H9 (cell line): ENCODE data around the gene MBOAT2. TPM values are rescaled to one million over a fixed set of nuclear protein-coding genes. Genes with fewer than 3 reads are reported as not detected.

Source experiments
- DNase-seq: peaks from one replicate; pipeline ENCODE4 v3.0.0-alpha.2; 2017
- H2AFZ ChIP-seq: one replicate; pipeline ENCODE4 v1.6.1; 2013; ENCODE audit warnings: mild to moderate bottlenecking, low read length, control low read depth, moderate library complexity
- H2AK5ac ChIP-seq: 2 replicates; pipeline ENCODE4 v1.6.1; 2013; ENCODE audit warnings: low read length, control low read depth, mixed read lengths; ENCODE audit not compliant: insufficient read length
- H2BK120ac ChIP-seq: one replicate; pipeline ENCODE4 v1.6.1; 2013; ENCODE audit warnings: low read depth, mild to moderate bottlenecking, low read length, control low read depth, inconsistent platforms; ENCODE audit not compliant: poor library complexity, severe bottlenecking
- H2BK12ac ChIP-seq: 2 replicates; pipeline ENCODE4 v1.6.1; 2013; ENCODE audit warnings: low read length, control low read depth, mixed read lengths, low read depth; ENCODE audit not compliant: insufficient read length
- H2BK15ac ChIP-seq: 2 replicates; pipeline ENCODE4 v1.6.1; 2013; ENCODE audit warnings: low read depth, low read length, control low read depth
- H2BK20ac ChIP-seq: one replicate; pipeline ENCODE4 v1.6.1; 2013; ENCODE audit warnings: low read depth, mild to moderate bottlenecking, low read length, control low read depth, inconsistent platforms; ENCODE audit not compliant: poor library complexity, severe bottlenecking
- H2BK5ac ChIP-seq: 2 replicates; pipeline ENCODE4 v1.6.1; 2013; ENCODE audit warnings: low read length, control low read depth, mixed read lengths; ENCODE audit not compliant: insufficient read length
- H3K14ac ChIP-seq: 2 replicates; pipeline ENCODE4 v1.6.1; 2013; ENCODE audit warnings: low read length, control low read depth; ENCODE audit not compliant: insufficient read depth
- H3K18ac ChIP-seq: 2 replicates; pipeline ENCODE4 v1.6.1; 2013; ENCODE audit warnings: low read depth, mild to moderate bottlenecking, mixed read lengths, low read length, control low read depth; ENCODE audit not compliant: insufficient read length
- H3K23ac ChIP-seq: 2 replicates; pipeline ENCODE4 v1.6.1; 2013; ENCODE audit warnings: low read length, control low read depth, mixed read lengths, low read depth; ENCODE audit not compliant: insufficient read length
- H3K23me2 ChIP-seq: 2 replicates; pipeline ENCODE4 v1.6.1; 2013; ENCODE audit warnings: low read depth, mild to moderate bottlenecking, mixed read lengths, low read length, control low read depth; ENCODE audit not compliant: insufficient read length, poor library complexity, severe bottlenecking
- H3K27ac ChIP-seq: 2 replicates; pipeline ENCODE4 v1.5.1; 2013; ENCODE audit warnings: low read length, control low read depth, mixed read lengths, low read depth; ENCODE audit not compliant: insufficient read length
- H3K27me3 ChIP-seq: 2 replicates; pipeline ENCODE4 v1.6.1; 2013; ENCODE audit warnings: low read length, control low read depth, inconsistent platforms; ENCODE audit not compliant: insufficient read depth
- H3K4ac ChIP-seq: 2 replicates; pipeline ENCODE4 v1.6.1; 2013; ENCODE audit warnings: low read depth, mild to moderate bottlenecking, control low read depth, inconsistent platforms, low read length, moderate library complexity
- H3K4me1 ChIP-seq: 2 replicates; pipeline ENCODE4 v1.6.1; 2013; ENCODE audit warnings: low read length, control low read depth, inconsistent platforms; ENCODE audit not compliant: insufficient read depth
- H3K4me2 ChIP-seq: 2 replicates; pipeline ENCODE4 v1.6.1; 2013; ENCODE audit warnings: low read length, control low read depth, mixed read lengths; ENCODE audit not compliant: insufficient read length, insufficient read depth
- H3K56ac ChIP-seq: 2 replicates; pipeline ENCODE4 v1.6.1; 2013; ENCODE audit warnings: low read depth, mild to moderate bottlenecking, mixed read lengths, low read length, control low read depth; ENCODE audit not compliant: insufficient read length
- H3K79me1 ChIP-seq: 2 replicates; pipeline ENCODE4 v1.6.1; 2013; ENCODE audit warnings: low read depth, mild to moderate bottlenecking, moderate library complexity, low read length, control low read depth, inconsistent platforms; ENCODE audit not compliant: insufficient read depth, poor library complexity, severe bottlenecking
- H3K79me2 ChIP-seq: 2 replicates; pipeline ENCODE4 v1.6.1; 2013; ENCODE audit warnings: low read length, control low read depth, inconsistent platforms; ENCODE audit not compliant: insufficient read depth
- H3K9ac ChIP-seq: 2 replicates; pipeline ENCODE4 v1.6.1; 2013; ENCODE audit warnings: low read length, control low read depth, mixed read lengths; ENCODE audit not compliant: insufficient read length; ENCODE audit errors: extremely low read depth
- H3K9me3 ChIP-seq: one replicate; pipeline ENCODE4 v1.6.1; 2013; ENCODE audit warnings: low read depth, low read length, inconsistent platforms; ENCODE audit not compliant: control insufficient read depth
- H3T11ph ChIP-seq: one replicate; pipeline ENCODE4 v1.6.1; 2013; ENCODE audit warnings: mild to moderate bottlenecking, low read length, control low read depth, inconsistent platforms
- H4K20me1 ChIP-seq: one replicate; pipeline ENCODE4 v1.6.1; 2013; ENCODE audit not compliant: control insufficient read depth, insufficient read length, insufficient read depth
- H4K5ac ChIP-seq: 2 replicates; pipeline ENCODE4 v1.6.1; 2013; ENCODE audit warnings: low read depth, mild to moderate bottlenecking, mixed read lengths, low read length, control low read depth; ENCODE audit not compliant: insufficient read length
- H4K8ac ChIP-seq: replicated peaks from 2 replicates; pipeline ENCODE4 v1.6.1; 2013; ENCODE audit warnings: low read length, control low read depth, mixed read lengths, low read depth; ENCODE audit not compliant: insufficient read length
- H4K91ac ChIP-seq: 2 replicates; pipeline ENCODE4 v1.6.1; 2013; ENCODE audit warnings: low read depth, mild to moderate bottlenecking, moderate library complexity, mixed read lengths, low read length, control low read depth; ENCODE audit not compliant: insufficient read length
- H3K27ac Mint-ChIP-seq, 3 experiments: 2 replicates in 2 of 3; 3 replicates in 1 of 3; pipeline ENCODE4 v1.8.0; 2020 to 2021; ENCODE audit warnings: mixed read lengths in 3 of 3, mild to moderate bottlenecking in 1 of 3, moderate library complexity in 1 of 3
- H3K27me3 Mint-ChIP-seq: 2 replicates; pipeline ENCODE4 v1.8.0; 2021; ENCODE audit warnings: low read depth, mild to moderate bottlenecking, moderate library complexity, mixed read lengths
- H3K36me3 Mint-ChIP-seq, 3 experiments: 2 replicates in 2 of 3; 3 replicates in 1 of 3; pipeline ENCODE4 v1.8.0; 2020 to 2021; ENCODE audit warnings: low read depth in 3 of 3, mixed read lengths in 3 of 3; ENCODE audit not compliant: insufficient read depth in 1 of 3
- H3K4me1 Mint-ChIP-seq, 2 experiments: 2 replicates each; pipeline ENCODE4 v1.8.0; 2020; ENCODE audit warnings: mixed read lengths in 2 of 2
- H3K4me3 Mint-ChIP-seq, 2 experiments: 2 replicates in 1 of 2; 3 replicates in 1 of 2; pipeline ENCODE4 v1.8.0; 2020 to 2021; ENCODE audit warnings: mild to moderate bottlenecking in 2 of 2, mixed read lengths in 2 of 2, moderate library complexity in 1 of 2
- H3K9me3 Mint-ChIP-seq, 2 experiments: 2 replicates in 1 of 2; 3 replicates in 1 of 2; pipeline ENCODE4 v1.8.0; 2020; ENCODE audit warnings: mild to moderate bottlenecking in 2 of 2, mixed read lengths in 2 of 2, moderate library complexity in 1 of 2
- whole genome bisulfite sequencing: extraction: QIAGEN DNeasy Blood & Tissue Kit; methylation state at CpG from one replicate; pipeline ENCODE4 v1.1.7; 2013; ENCODE audit warnings: missing lambda C conversion rate, low lambda C conversion rate, mixed read lengths; ENCODE audit not compliant: insufficient read length; ENCODE audit errors: extremely low coverage; 5-methylcytosine and 5-hydroxymethylcytosine counted together
- total RNA-seq: library from RNA; stranded (reverse); gene quantifications from 2 replicates; pipeline ENCODE4 v1.2.1, GENCODE V29; 2021
- TF ChIP-seq, protein P1 (sequence below): fragments of 200-600 bp; sonication (generic); conservative IDR thresholded peaks from 3 replicates; pipeline ENCODE4 v1.8.0; 2021; ENCODE audit warnings: antibody characterized with exemption, mild to moderate bottlenecking

Gene MBOAT2
- total RNA-seq, 1 experiment from 2014 or later = 20.2 TPM

DNA sequence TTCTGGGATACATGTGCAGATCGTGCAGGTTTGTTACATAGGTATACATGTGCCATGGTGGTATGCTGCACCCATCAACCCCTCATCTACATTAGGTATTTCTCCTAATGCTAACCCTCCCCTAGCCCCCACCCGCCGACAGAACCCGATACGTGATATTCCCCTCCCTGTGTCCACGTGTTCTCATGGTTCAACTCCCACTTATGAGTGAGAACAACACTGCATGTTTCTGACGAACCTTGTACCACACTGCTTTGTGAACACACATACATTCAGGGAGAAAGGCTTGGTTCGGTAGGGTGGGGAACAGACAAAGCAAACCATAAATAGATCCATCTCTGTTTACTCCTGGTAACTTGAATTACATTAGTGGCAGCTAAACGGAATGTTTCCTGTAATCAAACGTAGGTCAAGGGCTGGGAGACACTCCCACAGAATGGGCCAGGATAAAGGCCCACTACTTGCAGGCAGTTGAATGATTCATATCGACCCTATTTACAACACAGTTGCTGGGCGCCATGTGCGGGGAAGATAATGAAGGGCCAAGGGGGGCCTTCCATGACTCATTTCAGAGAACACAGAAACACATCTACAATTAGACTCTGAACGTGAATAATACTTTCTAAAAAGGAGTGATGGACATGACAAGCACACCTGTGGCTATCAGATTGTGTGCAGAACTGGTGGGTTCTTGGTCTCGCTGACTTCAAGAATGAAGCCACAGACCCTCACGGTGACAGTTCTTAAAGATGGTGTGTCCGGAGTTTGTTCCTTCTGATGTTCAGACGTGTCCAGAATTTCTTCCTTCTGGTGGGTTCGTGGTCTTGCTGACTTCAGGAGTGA is 109.3 kb downstream of the MBOAT2 start:
- H3K18ac ChIP-seq = no peak overlapping the region
- DNase-seq = no peak
- no peak overlapping the region for H4K8ac ChIP-seq
- no peak overlapping the region for H3K23ac ChIP-seq
- peaks cover 8% of the 10 kb centered on the region; the same call in 1 of the 2 replicates for H3K4me1 ChIP-seq
- no peak overlapping the region for H3K4me2 ChIP-seq
- WGBS = no CpG with 5 or more reads among the region's 19 CpGs
- Mint-ChIP-seq H3K27ac (peak overlapping the region in 1 of 3 experiments; percentile 53; a peak in 1 of 7 replicates), H3K4me1 (peaks cover 12 to 22% of the 10 kb centered on the region in 2 experiments), H3K36me3 (peaks cover 24 to 25% (median 25%) of the 10 kb centered on the region in 3 experiments), H3K27me3 (peaks cover 2% of the 10 kb centered on the region), H3K4me3 (no peak overlapping the region), H3K9me3 (peaks cover 11 to 16% of the 10 kb centered on the region in 2 experiments; a peak in 4 of 5 replicates)
- no peaks in the 10 kb centered on the region for H3K9me3 ChIP-seq
- H3K14ac ChIP-seq = no peak overlapping the region
- H2AK5ac ChIP-seq = no peak overlapping the region
- no peak overlapping the region for H4K5ac ChIP-seq
- no peak overlapping the region for H3K9ac ChIP-seq
- no peak overlapping the region for H3K27ac ChIP-seq
- H2BK20ac ChIP-seq = no peak overlapping the region
- H3K56ac ChIP-seq = no peak overlapping the region
- H3K79me1 ChIP-seq = no peaks in the 10 kb centered on the region
- H2BK5ac ChIP-seq = no peak overlapping the region
- H2AFZ ChIP-seq = no peak overlapping the region
- no peaks in the 10 kb centered on the region for H3K79me2 ChIP-seq
- no peak overlapping the region for H2BK12ac ChIP-seq
- H4K20me1 ChIP-seq = no peaks in the 10 kb centered on the region
- no peaks in the 10 kb centered on the region for H3K27me3 ChIP-seq
- H2BK15ac ChIP-seq = no peak overlapping the region
- no peaks in the 10 kb centered on the region for H3K23me2 ChIP-seq
- no peak overlapping the region for H4K91ac ChIP-seq
- TF ChIP-seq, protein P1, sequence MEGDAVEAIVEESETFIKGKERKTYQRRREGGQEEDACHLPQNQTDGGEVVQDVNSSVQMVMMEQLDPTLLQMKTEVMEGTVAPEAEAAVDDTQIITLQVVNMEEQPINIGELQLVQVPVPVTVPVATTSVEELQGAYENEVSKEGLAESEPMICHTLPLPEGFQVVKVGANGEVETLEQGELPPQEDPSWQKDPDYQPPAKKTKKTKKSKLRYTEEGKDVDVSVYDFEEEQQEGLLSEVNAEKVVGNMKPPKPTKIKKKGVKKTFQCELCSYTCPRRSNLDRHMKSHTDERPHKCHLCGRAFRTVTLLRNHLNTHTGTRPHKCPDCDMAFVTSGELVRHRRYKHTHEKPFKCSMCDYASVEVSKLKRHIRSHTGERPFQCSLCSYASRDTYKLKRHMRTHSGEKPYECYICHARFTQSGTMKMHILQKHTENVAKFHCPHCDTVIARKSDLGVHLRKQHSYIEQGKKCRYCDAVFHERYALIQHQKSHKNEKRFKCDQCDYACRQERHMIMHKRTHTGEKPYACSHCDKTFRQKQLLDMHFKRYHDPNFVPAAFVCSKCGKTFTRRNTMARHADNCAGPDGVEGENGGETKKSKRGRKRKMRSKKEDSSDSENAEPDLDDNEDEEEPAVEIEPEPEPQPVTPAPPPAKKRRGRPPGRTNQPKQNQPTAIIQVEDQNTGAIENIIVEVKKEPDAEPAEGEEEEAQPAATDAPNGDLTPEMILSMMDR = no peak
- no peak overlapping the region for H2BK120ac ChIP-seq
- no peak overlapping the region for H3T11ph ChIP-seq
- H3K4ac ChIP-seq = no peak overlapping the region
